NCI-H1092 treated with DMSO at 0.1 percent for 48 hours (cell line): ENCODE results near the gene MMP27.
A peak's percentile ranks its signal among the peaks of the same experiment; 100 is the strongest.

Source experiments
- DNase-seq: peaks from one replicate; lab custom pipeline; 2025; lab: John Stamatoyannopoulos, UW

The MMP27 gene

GRCh38 chr11:102703826-102704493 lies 1.6 kb downstream of the MMP27 start:
- no peak for DNase-seq

GRCh38 chr11:102695201-102695600 lies 10.4 kb downstream of the MMP27 start:
- DNase-seq: no peak

- DNase-seq: no peak
Observed at GRCh38 chr11:102685754-102686153, 19.8 kb downstream of the MMP27 start.

GRCh38 chr11:102685338-102685737 lies 20.2 kb downstream of the MMP27 start:
- DNase-seq: no peak

- no peak for DNase-seq
Observed at GRCh38 chr11:102683277-102683676, 22.3 kb downstream of the MMP27 start.

- no peak for DNase-seq
Observed at GRCh38 chr11:102680945-102681344, 24.6 kb downstream of the MMP27 start.

- no peak for DNase-seq
Observed at GRCh38 chr11:102678022-102678421, 27.5 kb downstream of the MMP27 start.

- DNase-seq: no peak
Observed at GRCh38 chr11:102676084-102676483, 29.5 kb downstream of the MMP27 start.

- no peak for DNase-seq
Observed at GRCh38 chr11:102669664-102670063, 35.9 kb downstream of the MMP27 start.

- peak; percentile 25 for DNase-seq
Observed at GRCh38 chr11:102666331-102666957, 39.1 kb downstream of the MMP27 start.

GRCh38 chr11:102664001-102664752 lies 41.4 kb downstream of the MMP27 start:
- DNase-seq: no peak

- DNase-seq: no peak
Observed at GRCh38 chr11:102662607-102663006, 43.0 kb downstream of the MMP27 start.

GRCh38 chr11:102661040-102661439 lies 44.5 kb downstream of the MMP27 start:
- no peak for DNase-seq

- DNase-seq: no peak
Observed at GRCh38 chr11:102656528-102656927, 49.0 kb downstream of the MMP27 start.

GRCh38 chr11:102655547-102655946 lies 50.0 kb downstream of the MMP27 start:
- no peak for DNase-seq

- DNase-seq: no peak
Observed at GRCh38 chr11:102654761-102655160, 50.8 kb downstream of the MMP27 start.

GRCh38 chr11:102653744-102654291 lies 51.8 kb downstream of the MMP27 start:
- no peak for DNase-seq

GRCh38 chr11:102647430-102647829 lies 58.1 kb downstream of the MMP27 start:
- no peak for DNase-seq

GRCh38 chr11:102643941-102644340 lies 61.6 kb downstream of the MMP27 start:
- no peak for DNase-seq
